ENCODE results near the gene OR1N2. TPM values are rescaled to one million over a fixed set of nuclear protein-coding genes. Genes with fewer than 3 reads are reported as not detected.

The OR1N2 gene
- total RNA-seq, 120 experiments from 2014 or later: 0.45 to 0.96 (median 0.50) TPM; not detected in 111

Other genes with a start within 250 kb of the OR1N2 start
- 10 to 100 TPM in 4 of 120 experiments, 1 to 10 TPM in 116; 1.4 to 17.8 (median 4.7) TPM for gene PTGS1, start 182.1 kb upstream of the OR1N2 start, total RNA-seq
- not detected for gene OR1J1, start 75.2 kb upstream of the OR1N2 start, total RNA-seq
- 1 to 10 TPM in 1 of 120 experiments, under 1 TPM in 4, not detected in 115; 0.52 to 1.4 (median 0.68) TPM for gene OR1J2, start 42.3 kb upstream of the OR1N2 start, total RNA-seq
- gene OR1J4, start 34.0 kb upstream of the OR1N2 start, total RNA-seq: 1 to 10 TPM in 1 of 120 experiments, under 1 TPM in 8, not detected in 111; 0.49 to 1.0 (median 0.71) TPM
- gene OR1N1, start 25.8 kb upstream of the OR1N2 start, total RNA-seq: not detected
- 1 to 10 TPM in 1 of 120 experiments, under 1 TPM in 70, not detected in 49; 0.19 to 1.2 (median 0.47) TPM for gene OR1L8, start 30.3 kb downstream of the OR1N2 start, total RNA-seq
- gene OR1Q1, start 61.6 kb downstream of the OR1N2 start, total RNA-seq: 1 to 10 TPM in 2 of 120 experiments, under 1 TPM in 8, not detected in 110; 0.44 to 1.2 (median 0.56) TPM
- gene OR1B1, start 104.5 kb downstream of the OR1N2 start, total RNA-seq: 1 to 10 TPM in 3 of 120 experiments, under 1 TPM in 28, not detected in 89; 0.32 to 1.5 (median 0.63) TPM
- gene OR1L1, start 108.6 kb downstream of the OR1N2 start, total RNA-seq: under 1 TPM in 5 of 120 experiments, not detected in 115; 0.55 to 0.64 (median 0.59) TPM
- under 1 TPM in 9 of 120 experiments, not detected in 111; 0.42 to 0.85 (median 0.65) TPM for gene OR1L3, start 122.0 kb downstream of the OR1N2 start, total RNA-seq
- gene OR1L4, start 170.9 kb downstream of the OR1N2 start, total RNA-seq: not detected
- not detected for gene OR1L6, start 189.2 kb downstream of the OR1N2 start, total RNA-seq
- not detected for gene OR5C1, start 235.8 kb downstream of the OR1N2 start, total RNA-seq
- gene OR1K1, start 247.0 kb downstream of the OR1N2 start, total RNA-seq: not detected

Data from dorsolateral prefrontal cortex (tissue), 118 donors.